Measurements from ENCODE around the gene PDE9A. TPM values are rescaled to one million over a fixed set of nuclear protein-coding genes. Genes with fewer than 3 reads are reported as not detected.

Gene PDE9A
- polyA plus RNA-seq, 2 of the 4 experiments (the other 2 are of a cell fraction): 1.3 to 3.1 TPM

GRCh38 chr21:42784896-42785451 is 131.6 kb downstream of the PDE9A start:
- FAIRE-seq (no peak), DNase-seq (ENCODE audit: low read depth in 1 of 2, low spot score in 1 of 2) (no peak), ATAC-seq (no peak)
- Histone ChIP-seq H3K4me3 (no peak overlapping the region), H3K4me2 (no peak overlapping the region), H3K4me1 (no peaks in the 10 kb centered on the region), H3K9me3 (no peaks in the 10 kb centered on the region; the same call in 2 of the 3 replicates), H3K27ac (no peak overlapping the region)
- ChIA-PET CTCF (no interaction called here), POLR2A (no interaction called here)
- WGBS (ENCODE audit: missing lambda C conversion rate): 65% methylated on average over 5 of the region's 17 CpGs
- TF ChIP-seq HMGXB4 (CRISPR knock-in tag; IDR thresholded peaks at IDR 0.05; ENCODE audit: borderline replicate concordance): no peak
- TF ChIP-seq NFE2L2 (conservative IDR thresholded peaks at IDR 0.05; ENCODE audit: low read length): no peak
- no peak for TF ChIP-seq BCL3 (IDR thresholded peaks at IDR 0.05)
- no peak for TF ChIP-seq CHD2 (IDR thresholded peaks at IDR 0.05; ENCODE audit: low read length, partially characterized antibody)
- no peak for TF ChIP-seq EHF (CRISPR knock-in tag; IDR thresholded peaks at IDR 0.05)
- no peak for TF ChIP-seq PBX3 (IDR thresholded peaks at IDR 0.05)
- no peak for TF ChIP-seq EHMT2 (IDR thresholded peaks at IDR 0.05; ENCODE audit: low read depth)
- no peak for TF ChIP-seq PHF8 (IDR thresholded peaks at IDR 0.05; ENCODE audit: borderline replicate concordance, low read depth)
- no peak for TF ChIP-seq NR3C1 (IDR thresholded peaks at IDR 0.05)
- TF ChIP-seq POLR2A (IDR thresholded peaks at IDR 0.05; ENCODE audit: low read length): no peak

GRCh38 chr21:42785666-42786427 is 132.4 kb downstream of the PDE9A start:
- POLR2A ChIA-PET: no interaction called here
- Histone ChIP-seq H3K27ac (no peak overlapping the region), H3K4me3 (no peak overlapping the region), H3K4me1 (no peaks in the 10 kb centered on the region), H3K4me2 (no peak overlapping the region), H3K9me3 (no peaks in the 10 kb centered on the region; the same call in 2 of the 3 replicates)
- CTCF ChIA-PET: interaction anchor here (0.6 to 1.4 kb wide), 3 partner anchors 13 to 188 kb away, joined by 3 to 4 read pairs (median 3); no protein-coding TSS in a partner anchor
- ATAC-seq (no peak), FAIRE-seq (no peak), DNase-seq (ENCODE audit: low read depth in 1 of 2, low spot score in 1 of 2) (no peak)
- 71% methylated on average over 22 of the region's 28 CpGs for WGBS (ENCODE audit: missing lambda C conversion rate)
- no peak for TF ChIP-seq SREBF2 (IDR thresholded peaks at IDR 0.05)
- TF ChIP-seq CHD2 (IDR thresholded peaks at IDR 0.05; ENCODE audit: low read length, partially characterized antibody): no peak
- TF ChIP-seq NR3C1 (IDR thresholded peaks at IDR 0.05): no peak
- TF ChIP-seq NPAS2 (CRISPR knock-in tag; IDR thresholded peaks at IDR 0.05; ENCODE audit: borderline replicate concordance): no peak
- TF ChIP-seq HOXB5 (CRISPR knock-in tag; IDR thresholded peaks at IDR 0.05): no peak
- TF ChIP-seq REST (IDR thresholded peaks at IDR 0.05): no peak
- TF ChIP-seq CBX2 (IDR thresholded peaks at IDR 0.05; ENCODE audit: borderline replicate concordance, low read depth): no peak
- TF ChIP-seq ZSCAN20 (CRISPR knock-in tag; IDR thresholded peaks at IDR 0.05): no peak
- no peak for TF ChIP-seq E2F6 (IDR thresholded peaks at IDR 0.05; ENCODE audit: borderline replicate concordance, low read depth)
- no peak for TF ChIP-seq RFX5 (IDR thresholded peaks at IDR 0.05)
- no peak for TF ChIP-seq MAZ (IDR thresholded peaks at IDR 0.05; ENCODE audit: borderline replicate concordance, low read depth, low read length)

All from A549 (cell line).